Dedifferentiated amniotic fluid mesenchymal stem cell (primary cell): ENCODE results near the gene EIF3A.

Source experiments
- DNase-seq: peaks from one replicate; pipeline ENCODE4 v3.0.0-alpha.2; 2016; ENCODE audit errors: extremely low spot score

EIF3A gene

DNA sequence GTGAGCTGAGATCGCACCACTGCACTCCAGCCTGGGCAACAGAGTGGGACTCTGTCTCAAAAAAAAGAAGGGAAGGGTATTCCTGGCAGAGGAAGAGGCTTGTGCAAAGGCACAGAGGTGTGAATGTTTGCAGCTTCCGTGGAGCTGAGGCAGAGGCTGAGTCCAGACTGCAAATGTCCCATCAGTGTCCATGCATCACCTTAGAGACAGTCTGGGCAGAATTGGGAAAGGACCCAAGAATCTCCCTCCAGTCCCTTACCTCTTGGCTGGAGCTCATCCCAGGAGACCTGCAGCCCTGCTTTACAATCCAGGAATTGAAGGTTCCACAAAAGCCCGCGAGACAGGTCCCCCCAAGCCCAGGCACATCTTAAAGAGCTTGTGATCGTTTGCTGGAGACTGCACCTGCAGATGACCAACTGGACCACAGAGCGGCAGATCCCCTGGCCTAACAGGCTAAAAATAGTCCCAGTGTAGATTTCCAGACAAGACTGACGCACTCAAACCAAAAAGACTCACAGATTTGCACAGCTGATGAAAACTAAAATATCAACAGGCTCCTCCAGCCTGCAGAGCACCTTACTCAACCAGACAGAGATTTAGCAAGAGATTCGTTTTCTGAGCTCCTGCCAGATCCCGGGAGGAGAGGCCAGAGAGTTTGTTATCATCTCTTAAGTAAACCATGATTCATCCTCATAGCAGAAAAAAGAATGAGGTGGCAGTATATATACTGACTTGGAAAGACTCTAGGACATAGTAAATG is 74.0 kb downstream of the EIF3A start:
- peak; percentile 88 for DNase-seq

GRCh38 chr10:119005362-119006043 is 75.1 kb downstream of the EIF3A start:
- no peak for DNase-seq

- DNase-seq = no peak
These were observed 76.9 kb downstream of the EIF3A start for GRCh38 chr10:119003572-119004289.

DNA sequence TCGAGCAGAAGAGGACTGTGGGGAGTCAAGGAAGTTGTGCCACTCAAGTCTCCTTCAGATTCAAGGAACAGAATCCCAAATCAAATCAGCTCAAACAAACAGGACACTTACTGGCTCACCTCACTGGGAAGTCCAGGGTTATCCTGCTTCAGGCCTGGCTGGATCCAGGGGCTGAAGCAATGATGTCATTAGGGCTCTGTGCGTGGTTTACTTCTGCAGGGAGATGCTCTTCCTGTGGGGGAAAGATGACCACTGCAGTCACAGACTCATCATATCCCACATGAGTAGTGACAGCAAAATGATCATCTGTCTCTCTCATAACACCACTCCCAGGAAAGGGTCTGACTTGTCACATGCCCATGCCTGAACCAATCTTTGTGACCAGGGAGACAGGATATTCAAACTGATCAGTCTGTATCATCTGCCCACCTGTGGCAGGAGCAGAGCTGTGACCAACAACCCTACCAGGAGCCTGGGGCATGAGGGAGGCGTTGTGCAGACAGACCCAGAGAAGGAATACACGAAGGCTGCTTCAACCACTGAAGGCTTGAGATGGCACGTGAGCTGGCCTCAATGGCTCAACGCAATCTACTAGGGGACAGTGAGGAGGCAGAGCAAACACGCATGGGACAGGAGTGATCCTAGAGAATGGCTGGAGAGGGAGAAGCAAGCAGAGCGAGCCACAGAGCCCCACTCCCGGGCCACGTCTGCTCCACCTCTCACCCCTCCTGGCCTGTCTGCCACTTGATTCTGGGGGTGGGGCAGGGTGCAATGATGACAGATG is 78.7 kb downstream of the EIF3A start:
- DNase-seq = no peak

DNA sequence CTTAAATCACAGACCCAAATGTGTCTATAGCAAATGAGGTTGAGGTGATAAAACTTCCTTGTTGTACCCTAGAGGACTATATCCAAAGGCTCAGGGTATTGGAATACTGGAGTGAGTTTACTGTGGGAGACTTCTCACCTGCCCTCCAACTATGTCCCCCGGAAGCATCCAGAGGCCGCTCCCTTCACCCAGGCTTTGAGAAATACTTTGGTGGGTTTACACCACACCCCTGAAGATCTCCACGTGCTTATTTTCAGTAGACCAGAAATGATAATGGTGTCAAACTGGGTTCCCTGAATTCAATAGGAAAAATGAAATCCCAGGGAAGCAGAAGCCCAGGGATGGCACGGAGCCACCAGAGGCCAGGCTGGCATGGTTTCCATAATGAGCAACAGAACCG is 82.4 kb downstream of the EIF3A start:
- no peak for DNase-seq

DNA sequence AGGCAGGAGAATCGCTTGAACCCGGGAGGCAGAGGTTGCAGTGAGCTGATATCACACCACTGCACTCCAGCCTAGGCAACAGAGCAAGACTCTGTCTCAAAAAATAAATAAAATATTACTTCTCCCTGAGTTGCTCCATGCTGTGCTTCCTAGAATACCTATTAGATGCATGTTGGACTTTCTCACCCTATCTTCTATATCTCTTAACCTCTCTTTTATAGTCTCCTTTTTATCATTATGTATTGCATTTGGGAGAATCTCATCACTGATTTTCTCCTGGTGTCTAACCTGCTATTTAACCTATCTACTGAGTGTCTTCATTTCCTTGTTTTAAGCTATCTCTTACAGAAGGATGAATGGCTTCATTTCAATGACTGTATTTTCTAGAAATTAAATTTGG is 83.2 kb downstream of the EIF3A start:
- no peak for DNase-seq

GRCh38 chr10:118995739-118996138 is 84.9 kb downstream of the EIF3A start:
- DNase-seq = no peak

DNA sequence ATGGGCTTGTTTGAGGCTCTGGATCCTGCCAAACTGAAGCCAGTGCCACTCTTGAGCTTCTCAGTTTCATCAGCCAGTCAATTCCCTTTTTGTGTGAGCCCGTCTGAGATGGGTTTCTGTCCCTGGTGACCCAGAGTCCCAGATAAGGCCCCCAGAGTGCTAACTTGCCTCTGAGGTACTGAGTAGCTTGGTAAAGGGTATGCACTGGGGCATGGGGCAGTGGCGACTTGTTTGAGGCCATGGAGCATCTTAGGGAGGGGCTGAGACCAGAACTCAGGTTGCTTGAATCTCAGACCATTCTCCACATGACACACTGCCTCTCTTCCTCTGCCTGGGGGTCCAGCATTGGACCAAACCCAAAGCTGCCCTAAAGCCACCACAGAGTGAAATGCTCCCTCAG is 86.3 kb downstream of the EIF3A start:
- DNase-seq = no peak

DNA sequence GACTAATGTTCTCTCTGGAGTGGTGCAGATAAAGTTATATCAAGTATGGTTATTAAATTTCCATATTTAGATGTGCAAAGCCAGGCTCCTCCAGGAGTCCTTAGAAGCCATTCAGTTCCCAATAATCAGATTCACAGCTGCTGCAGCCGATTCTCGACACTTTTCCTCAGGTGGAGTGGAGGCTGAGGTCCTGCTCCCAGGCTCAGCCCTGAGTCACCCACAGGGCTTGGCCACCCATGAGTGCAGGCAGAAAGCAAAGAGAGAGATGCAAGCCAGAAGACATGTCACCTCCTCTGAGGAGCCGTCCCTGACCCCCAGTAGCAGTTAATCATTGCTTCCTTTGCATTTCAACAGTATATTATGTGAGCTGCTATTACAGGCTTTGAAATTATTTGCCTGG is 87.4 kb downstream of the EIF3A start:
- no peak for DNase-seq

- DNase-seq = no peak
These were observed 88.1 kb downstream of the EIF3A start for GRCh38 chr10:118992496-118992895.

GRCh38 chr10:118990326-118990725 is 90.3 kb downstream of the EIF3A start:
- DNase-seq = no peak

- DNase-seq = no peak
These were observed 93.5 kb downstream of the EIF3A start for GRCh38 chr10:118986815-118987790.

DNA sequence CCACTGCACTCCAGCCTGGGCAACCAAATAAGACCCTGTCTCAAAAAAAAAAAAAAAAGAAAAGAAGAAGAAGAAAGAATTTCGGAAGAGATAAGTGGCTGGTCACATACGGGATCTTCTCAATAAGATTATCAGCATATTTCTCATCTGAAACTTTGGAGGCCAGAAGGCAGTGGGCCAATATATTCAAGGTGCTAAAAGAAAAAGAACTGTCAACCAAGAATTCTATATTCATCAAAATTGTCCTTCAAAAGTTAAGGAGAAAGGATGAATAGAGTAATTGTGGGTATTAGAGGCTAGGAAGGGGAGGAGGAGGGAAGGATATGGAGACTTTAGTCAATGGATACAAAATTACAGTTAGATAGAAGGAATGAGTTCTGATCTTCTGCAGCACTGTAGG is 95.0 kb downstream of the EIF3A start:
- DNase-seq = no peak
